PFSK-1 (cell line): ENCODE results near the gene ORC4.

Experiments used
- FOXP2 ChIP-seq: optimal IDR thresholded peaks from 2 replicates; pipeline ENCODE3; 2011; ENCODE audit warnings: borderline replicate concordance, control low read depth, inconsistent platforms; ENCODE audit not compliant: insufficient read depth; ENCODE audit errors: extremely low read length, extremely low read depth
- POLR2AphosphoS5 ChIP-seq: IDR thresholded peaks from 2 replicates; pipeline ENCODE4 v1.6.1; 2012; ENCODE audit warnings: low read depth, mild to moderate bottlenecking, control low read depth, low read length, moderate library complexity
- SIN3A ChIP-seq: IDR thresholded peaks from 2 replicates; pipeline ENCODE4 v1.6.1; 2012; ENCODE audit warnings: mild to moderate bottlenecking, low read length, moderate library complexity, borderline replicate concordance; ENCODE audit not compliant: insufficient read depth
- TAF1 ChIP-seq: IDR thresholded peaks from 2 replicates; pipeline ENCODE4 v1.6.1; 2012; ENCODE audit warnings: low read length, control low read depth, borderline replicate concordance; ENCODE audit not compliant: insufficient read depth
- TF ChIP-seq, protein P1 (sequence below), 2 experiments: IDR thresholded peaks; 2 replicates each; pipeline versions ENCODE4 v1.6.1 to v1.8.0; 2011 to 2012; ENCODE audit warnings: low read depth in 2 of 2, low read length in 2 of 2, control low read depth in 1 of 2, inconsistent platforms in 1 of 2, mild to moderate bottlenecking in 1 of 2, moderate library complexity in 1 of 2; ENCODE audit not compliant: insufficient read depth in 1 of 2

ORC4 gene

DNA sequence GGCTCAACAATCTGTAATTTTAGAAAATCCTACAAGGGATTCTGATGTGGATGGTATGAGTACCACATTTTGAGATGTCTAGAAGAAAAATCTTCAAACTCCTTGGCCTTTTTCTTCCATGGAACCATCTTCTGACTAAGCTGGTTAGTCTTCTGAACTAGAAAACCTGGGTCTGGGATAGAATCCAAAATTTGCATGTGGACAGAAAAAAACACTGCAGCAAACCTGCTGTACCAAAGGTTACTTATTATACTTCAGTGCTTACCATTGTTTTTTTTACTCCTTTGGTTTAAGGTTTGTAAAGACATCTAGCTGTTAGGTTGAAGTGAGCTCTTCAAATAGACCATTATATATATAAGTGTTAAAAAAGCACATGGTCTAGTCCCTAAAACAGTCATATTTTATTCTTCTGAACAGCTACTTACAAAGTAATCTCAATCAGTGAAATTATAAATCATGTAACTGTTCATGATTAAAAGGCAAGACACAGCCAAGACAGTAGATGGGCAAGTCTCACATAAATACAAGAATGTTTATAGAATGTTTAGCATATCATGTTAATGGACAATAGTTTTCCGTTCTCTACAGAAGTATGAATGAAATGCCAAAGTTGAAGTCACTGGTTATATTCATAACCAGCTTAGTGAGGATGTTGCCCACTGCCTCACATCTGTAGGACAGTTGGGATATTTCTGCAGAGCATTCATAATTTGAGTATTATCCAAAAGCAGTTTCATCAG is 85.5 kb downstream of the ORC4 start:
- TF ChIP-seq POLR2AphosphoS5 (no peak), TAF1 (no peak), SIN3A (no peak), FOXP2 (no peak)
- TF ChIP-seq, protein P1, sequence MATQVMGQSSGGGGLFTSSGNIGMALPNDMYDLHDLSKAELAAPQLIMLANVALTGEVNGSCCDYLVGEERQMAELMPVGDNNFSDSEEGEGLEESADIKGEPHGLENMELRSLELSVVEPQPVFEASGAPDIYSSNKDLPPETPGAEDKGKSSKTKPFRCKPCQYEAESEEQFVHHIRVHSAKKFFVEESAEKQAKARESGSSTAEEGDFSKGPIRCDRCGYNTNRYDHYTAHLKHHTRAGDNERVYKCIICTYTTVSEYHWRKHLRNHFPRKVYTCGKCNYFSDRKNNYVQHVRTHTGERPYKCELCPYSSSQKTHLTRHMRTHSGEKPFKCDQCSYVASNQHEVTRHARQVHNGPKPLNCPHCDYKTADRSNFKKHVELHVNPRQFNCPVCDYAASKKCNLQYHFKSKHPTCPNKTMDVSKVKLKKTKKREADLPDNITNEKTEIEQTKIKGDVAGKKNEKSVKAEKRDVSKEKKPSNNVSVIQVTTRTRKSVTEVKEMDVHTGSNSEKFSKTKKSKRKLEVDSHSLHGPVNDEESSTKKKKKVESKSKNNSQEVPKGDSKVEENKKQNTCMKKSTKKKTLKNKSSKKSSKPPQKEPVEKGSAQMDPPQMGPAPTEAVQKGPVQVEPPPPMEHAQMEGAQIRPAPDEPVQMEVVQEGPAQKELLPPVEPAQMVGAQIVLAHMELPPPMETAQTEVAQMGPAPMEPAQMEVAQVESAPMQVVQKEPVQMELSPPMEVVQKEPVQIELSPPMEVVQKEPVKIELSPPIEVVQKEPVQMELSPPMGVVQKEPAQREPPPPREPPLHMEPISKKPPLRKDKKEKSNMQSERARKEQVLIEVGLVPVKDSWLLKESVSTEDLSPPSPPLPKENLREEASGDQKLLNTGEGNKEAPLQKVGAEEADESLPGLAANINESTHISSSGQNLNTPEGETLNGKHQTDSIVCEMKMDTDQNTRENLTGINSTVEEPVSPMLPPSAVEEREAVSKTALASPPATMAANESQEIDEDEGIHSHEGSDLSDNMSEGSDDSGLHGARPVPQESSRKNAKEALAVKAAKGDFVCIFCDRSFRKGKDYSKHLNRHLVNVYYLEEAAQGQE (IDR thresholded peaks at IDR 0.05; ENCODE audit: insufficient read depth in 1 of 2, low read depth in 2 of 2, low read length in 2 of 2), result no peak

DNA sequence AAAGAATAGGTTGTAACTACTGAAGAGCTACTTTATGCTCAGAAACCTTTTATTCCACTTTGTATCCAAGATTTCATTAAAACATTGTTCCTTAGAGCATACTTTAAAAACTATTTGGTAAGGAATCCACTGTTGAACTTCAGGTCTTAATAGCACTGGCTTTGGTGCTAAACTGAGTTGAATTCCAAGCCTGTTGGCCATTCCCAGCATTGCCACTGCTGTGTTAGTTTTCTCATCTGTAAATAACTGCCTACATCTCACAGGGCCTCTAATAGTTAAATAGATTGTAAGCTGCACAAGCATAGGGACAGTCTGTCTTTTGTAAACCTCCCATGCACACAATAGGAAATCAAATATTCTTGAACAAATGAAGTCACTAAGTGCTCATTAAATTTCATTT is 86.6 kb downstream of the ORC4 start:
- TF ChIP-seq POLR2AphosphoS5 (no peak), SIN3A (no peak), TAF1 (no peak), FOXP2 (no peak)

DNA sequence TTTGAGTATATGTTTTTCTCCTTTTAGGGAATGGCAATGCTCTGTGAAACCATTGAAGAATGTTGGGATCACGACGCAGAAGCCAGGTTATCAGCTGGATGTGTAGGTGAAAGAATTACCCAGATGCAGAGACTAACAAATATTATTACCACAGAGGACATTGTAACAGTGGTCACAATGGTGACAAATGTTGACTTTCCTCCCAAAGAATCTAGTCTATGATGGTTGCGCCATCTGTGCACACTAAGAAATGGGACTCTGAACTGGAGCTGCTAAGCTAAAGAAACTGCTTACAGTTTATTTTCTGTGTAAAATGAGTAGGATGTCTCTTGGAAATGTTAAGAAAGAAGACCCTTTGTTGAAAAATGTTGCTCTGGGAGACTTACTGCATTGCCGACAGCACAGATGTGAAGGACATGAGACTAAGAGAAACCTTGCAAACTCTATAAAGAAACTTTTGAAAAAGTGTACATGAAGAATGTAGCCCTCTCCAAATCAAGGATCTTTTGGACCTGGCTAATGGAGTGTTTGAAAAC is 93.4 kb downstream of the ORC4 start:
- TF ChIP-seq SIN3A (no peak), TAF1 (no peak), FOXP2 (no peak), POLR2AphosphoS5 (no peak)
- TF ChIP-seq, protein P1 (IDR thresholded peaks at IDR 0.05; ENCODE audit: insufficient read depth in 1 of 2, low read depth in 2 of 2, low read length in 2 of 2), result no peak

DNA sequence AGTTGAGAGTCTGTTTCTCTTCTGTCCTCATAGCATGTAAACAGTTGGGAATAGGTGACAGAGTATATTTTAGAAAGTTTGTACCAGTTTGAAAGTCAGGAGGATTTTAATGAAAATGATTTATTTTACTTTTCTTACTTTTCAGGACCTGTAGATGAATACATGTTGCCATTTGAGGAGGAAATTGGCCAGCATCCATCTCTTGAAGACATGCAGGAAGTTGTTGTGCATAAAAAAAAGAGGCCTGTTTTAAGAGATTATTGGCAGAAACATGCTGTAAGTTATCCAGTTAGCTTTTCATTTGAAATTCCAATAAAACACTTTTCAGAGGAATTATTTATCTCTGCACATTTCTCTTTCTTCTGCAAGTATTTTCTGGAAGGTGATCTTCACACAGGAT is 94.7 kb downstream of the ORC4 start:
- TF ChIP-seq, protein P1 (IDR thresholded peaks at IDR 0.05; ENCODE audit: insufficient read depth in 1 of 2, low read depth in 2 of 2, low read length in 2 of 2), result no peak
- no peak for TF ChIP-seq POLR2AphosphoS5
- no peak for TF ChIP-seq SIN3A
- TF ChIP-seq TAF1, result no peak

DNA sequence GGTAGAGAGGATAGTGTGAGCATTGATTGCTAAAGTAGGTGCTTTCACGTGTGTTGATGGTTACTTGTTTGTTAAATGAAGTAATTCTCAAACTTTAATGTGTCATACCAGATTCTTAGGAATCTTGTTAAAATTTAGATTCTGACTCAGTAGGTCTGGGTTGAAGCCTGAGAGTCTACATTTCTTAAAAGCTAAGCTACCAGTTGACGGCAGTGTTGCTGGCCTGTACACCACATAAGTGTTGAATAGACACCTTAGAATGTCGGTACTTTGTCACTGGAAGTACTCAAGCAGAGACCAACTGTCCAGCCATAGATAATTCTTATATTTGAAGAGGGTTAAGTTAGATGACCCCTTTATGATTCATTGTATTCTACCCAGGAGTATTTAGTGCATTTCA is 95.9 kb downstream of the ORC4 start:
- TF ChIP-seq POLR2AphosphoS5 (no peak), TAF1 (no peak), SIN3A (no peak), FOXP2 (no peak)
- TF ChIP-seq, protein P1 (IDR thresholded peaks at IDR 0.05; ENCODE audit: insufficient read depth in 1 of 2, low read depth in 2 of 2, low read length in 2 of 2), result no peak
